BJ (cell line): ENCODE data around the gene ZCCHC24. TPM values are rescaled to one million over a fixed set of nuclear protein-coding genes. Genes with fewer than 3 reads are reported as not detected.

Experiments
- CTCF ChIA-PET: fragments of 350-600 bp; formaldehyde crosslinking; extraction: SDS; loops from one replicate; lab custom pipeline; 2021; ENCODE audit warnings: antibody characterized with exemption, inconsistent platforms; lab: Yijun Ruan, JAX
- POLR2A ChIA-PET: fragments of 300-600 bp; sonication (Branson Sonifier 250); formaldehyde crosslinking; extraction: SDS; loops from one replicate; lab custom pipeline; 2021; ENCODE audit warnings: antibody characterized with exemption; lab: Charles Lee
- DNase-seq: peaks from one replicate; pipeline ENCODE4 v3.0.0-alpha.2; 2011; ENCODE audit warnings: low read depth
- H3K27me3 ChIP-seq: 2 replicates; pipeline ENCODE4 v1.6.0; 2011; ENCODE audit warnings: low read length; ENCODE audit not compliant: control insufficient read depth, insufficient read depth
- H3K36me3 ChIP-seq: 2 replicates; pipeline ENCODE4 v1.5.1; 2011; ENCODE audit warnings: low read length; ENCODE audit not compliant: control insufficient read depth, insufficient read depth
- H3K4me3 ChIP-seq: 2 replicates; pipeline ENCODE4 v1.5.1; 2011; ENCODE audit warnings: low read depth, mild to moderate bottlenecking, control low read depth, low read length
- CTCF ChIP-seq: IDR thresholded peaks from 2 replicates; pipeline ENCODE4 v1.5.1; 2011; ENCODE audit warnings: low read depth, mild to moderate bottlenecking, control low read depth, inconsistent platforms, low read length, moderate library complexity; ENCODE audit not compliant: insufficient read depth
- polyA plus RNA-seq: library from polyadenylated mRNA; depleted of rRNA; stranded (reverse); fragments of >200 nt; gene quantifications from 2 replicates; pipeline ENCODE4 v1.2.3, GENCODE V29; 2011

The ZCCHC24 gene
- polyA plus RNA-seq, 1 experiment, result 49.1 TPM

- no peak for TF ChIP-seq CTCF
- DNase-seq, result no peak
- H3K4me3 ChIP-seq, result no peak overlapping the region
- no peaks in the 10 kb centered on the region for H3K27me3 ChIP-seq
- peaks cover 13% of the 10 kb centered on the region for H3K36me3 ChIP-seq
- ChIA-PET CTCF (interaction anchor here (0.6 to 3.0 kb wide), 10 partner anchors 10 to 803 kb away, joined by 3 to 7 read pairs (median 4); no protein-coding TSS in a partner anchor), POLR2A (no interaction called here)
These were observed 100.0 kb downstream of the ZCCHC24 start for GRCh38 chr10:79345241-79346011.

GRCh38 chr10:79344502-79345195 lies 100.8 kb downstream of the ZCCHC24 start:
- CTCF ChIA-PET, result interaction anchor here (0.6 to 2.2 kb wide), 7 partner anchors 10 to 803 kb away, joined by 3 to 7 read pairs (median 3); no protein-coding TSS in a partner anchor
- DNase-seq, result no peak
- Histone ChIP-seq H3K4me3 (no peak overlapping the region), H3K27me3 (no peaks in the 10 kb centered on the region), H3K36me3 (peaks cover 7% of the 10 kb centered on the region)
- no peak for TF ChIP-seq CTCF
- POLR2A ChIA-PET, result no interaction called here

- Histone ChIP-seq H3K36me3 (no peaks in the 10 kb centered on the region), H3K27me3 (no peaks in the 10 kb centered on the region), H3K4me3 (no peak overlapping the region)
- ChIA-PET POLR2A (no interaction called here), CTCF (interaction anchor here (1.5 kb wide), 1 partner anchor 9 kb away, joined by 3 read pairs; no protein-coding TSS in a partner anchor)
- DNase-seq, result no peak
- no peak for TF ChIP-seq CTCF
These were observed 102.4 kb downstream of the ZCCHC24 start for GRCh38 chr10:79342811-79343561.

- H3K27me3 ChIP-seq, result no peaks in the 10 kb centered on the region
- DNase-seq, result no peak
- no peak overlapping the region for H3K4me3 ChIP-seq
- TF ChIP-seq CTCF, result no peak
- H3K36me3 ChIP-seq, result no peaks in the 10 kb centered on the region
- ChIA-PET CTCF (no interaction called here), POLR2A (no interaction called here)
These were observed 103.1 kb downstream of the ZCCHC24 start for GRCh38 chr10:79342295-79342761.
